ENCODE measurements around the gene MYO7B.

- TF ChIP-seq POLR2AphosphoS5 (IDR thresholded peaks at IDR 0.05) (no peak), CTCF (IDR thresholded peaks at IDR 0.05) (no peak), POLR2A (IDR thresholded peaks at IDR 0.05) (no peak), EP300 (IDR thresholded peaks at IDR 0.05) (no peak)
Measured at GRCh38 chr2:127590386-127591190, 55.1 kb downstream of the MYO7B start.

All from upper lobe of left lung (tissue), 4 donors.